ENCODE data around the gene ITSN1.

Gene ITSN1

GRCh38 chr21:33729641-33730040, 87.3 kb downstream of the ITSN1 start:
- no peak for TF ChIP-seq CEBPB (IDR thresholded peaks at IDR 0.05)
- no peak for TF ChIP-seq YY1 (IDR thresholded peaks at IDR 0.05; ENCODE audit: low read depth)
- TF ChIP-seq TAF1 (IDR thresholded peaks at IDR 0.05; ENCODE audit: low read depth) = no peak
- TF ChIP-seq EGR1 (IDR thresholded peaks at IDR 0.05) = no peak
- TF ChIP-seq TCF12 (IDR thresholded peaks at IDR 0.05; ENCODE audit: low read depth) = no peak
- no peak for TF ChIP-seq ZBTB7A (IDR thresholded peaks at IDR 0.05; ENCODE audit: low read depth)
- TF ChIP-seq EP300 (IDR thresholded peaks at IDR 0.05; ENCODE audit: borderline replicate concordance) = no peak
- no peak for TF ChIP-seq REST (IDR thresholded peaks at IDR 0.05; ENCODE audit: low read depth)
- no peak for TF ChIP-seq FOXM1 (IDR thresholded peaks at IDR 0.05; ENCODE audit: borderline replicate concordance, low read depth)
- TF ChIP-seq CREB1 (IDR thresholded peaks at IDR 0.05; ENCODE audit: low read depth) = no peak
- TF ChIP-seq MAX (IDR thresholded peaks at IDR 0.05) = no peak
- TF ChIP-seq USF1 (IDR thresholded peaks at IDR 0.05) = no peak
- TF ChIP-seq TEAD4 (IDR thresholded peaks at IDR 0.05) = no peak
- TF ChIP-seq NFIC (IDR thresholded peaks at IDR 0.05) = no peak
- TF ChIP-seq RAD21 (IDR thresholded peaks at IDR 0.05; ENCODE audit: low read depth) = no peak

- TF ChIP-seq USF1 (IDR thresholded peaks at IDR 0.05) = no peak
- no peak for TF ChIP-seq EP300 (IDR thresholded peaks at IDR 0.05; ENCODE audit: borderline replicate concordance)
- TF ChIP-seq TEAD4 (IDR thresholded peaks at IDR 0.05) = no peak
- no peak for TF ChIP-seq MAX (IDR thresholded peaks at IDR 0.05)
- no peak for TF ChIP-seq FOXM1 (IDR thresholded peaks at IDR 0.05; ENCODE audit: borderline replicate concordance, low read depth)
- no peak for TF ChIP-seq EGR1 (IDR thresholded peaks at IDR 0.05)
- no peak for TF ChIP-seq NFIC (IDR thresholded peaks at IDR 0.05)
These were observed 89.1 kb downstream of the ITSN1 start for GRCh38 chr21:33731447-33731846.

GRCh38 chr21:33732038-33732437, 89.7 kb downstream of the ITSN1 start:
- TF ChIP-seq YY1 (IDR thresholded peaks at IDR 0.05; ENCODE audit: low read depth) (no peak), USF1 (IDR thresholded peaks at IDR 0.05) (no peak)

GRCh38 chr21:33733601-33734000, 91.3 kb downstream of the ITSN1 start:
- TF ChIP-seq REST (IDR thresholded peaks at IDR 0.05; ENCODE audit: low read depth) = no peak
- TF ChIP-seq USF1 (IDR thresholded peaks at IDR 0.05) = no peak
- no peak for TF ChIP-seq MAX (IDR thresholded peaks at IDR 0.05)
- no peak for TF ChIP-seq CEBPB (IDR thresholded peaks at IDR 0.05)
- no peak for TF ChIP-seq ZBTB7A (IDR thresholded peaks at IDR 0.05; ENCODE audit: low read depth)
- TF ChIP-seq RAD21 (IDR thresholded peaks at IDR 0.05; ENCODE audit: low read depth) = no peak
- no peak for TF ChIP-seq CREB1 (IDR thresholded peaks at IDR 0.05; ENCODE audit: low read depth)
- TF ChIP-seq EGR1 (IDR thresholded peaks at IDR 0.05) = no peak
- TF ChIP-seq YY1 (IDR thresholded peaks at IDR 0.05; ENCODE audit: low read depth) = no peak
- no peak for TF ChIP-seq FOXM1 (IDR thresholded peaks at IDR 0.05; ENCODE audit: borderline replicate concordance, low read depth)
- TF ChIP-seq NFIC (IDR thresholded peaks at IDR 0.05) = no peak
- no peak for TF ChIP-seq TCF12 (IDR thresholded peaks at IDR 0.05; ENCODE audit: low read depth)
- TF ChIP-seq TAF1 (IDR thresholded peaks at IDR 0.05; ENCODE audit: low read depth) = no peak
- no peak for TF ChIP-seq TEAD4 (IDR thresholded peaks at IDR 0.05)

- TF ChIP-seq TAF1 (IDR thresholded peaks at IDR 0.05; ENCODE audit: low read depth) (no peak), CREB1 (IDR thresholded peaks at IDR 0.05; ENCODE audit: low read depth) (no peak), TCF12 (IDR thresholded peaks at IDR 0.05; ENCODE audit: low read depth) (no peak), YY1 (IDR thresholded peaks at IDR 0.05; ENCODE audit: low read depth) (no peak), NFIC (IDR thresholded peaks at IDR 0.05) (no peak), EGR1 (IDR thresholded peaks at IDR 0.05) (no peak)
These were observed 92.0 kb downstream of the ITSN1 start for GRCh38 chr21:33734291-33734690.

Measured in Ishikawa (cell line).